Epithelial cell of esophagus (primary cell): ENCODE results near the gene ASXL1.

ENCODE experiments used
- DNase-seq: peaks from one replicate; pipeline ENCODE4 v3.0.0; 2010; ENCODE audit warnings: low read depth
- H3K4me3 ChIP-seq: 2 replicates; pipeline ENCODE4 v1.5.1; 2011; ENCODE audit warnings: mild to moderate bottlenecking, low read length, control low read depth
- CTCF ChIP-seq: IDR thresholded peaks from 2 replicates; pipeline ENCODE4 v1.5.1; 2011; ENCODE audit warnings: low read depth, mild to moderate bottlenecking, low read length, control low read depth, inconsistent platforms; ENCODE audit not compliant: insufficient read depth; ENCODE audit errors: missing control alignments

ASXL1 gene

GRCh38 chr20:32483351-32484224, 125.5 kb downstream of the ASXL1 start:
- DNase-seq, result peak; percentile 68
- TF ChIP-seq CTCF, result no peak
- peak overlapping the region; percentile 64 for H3K4me3 ChIP-seq

DNA sequence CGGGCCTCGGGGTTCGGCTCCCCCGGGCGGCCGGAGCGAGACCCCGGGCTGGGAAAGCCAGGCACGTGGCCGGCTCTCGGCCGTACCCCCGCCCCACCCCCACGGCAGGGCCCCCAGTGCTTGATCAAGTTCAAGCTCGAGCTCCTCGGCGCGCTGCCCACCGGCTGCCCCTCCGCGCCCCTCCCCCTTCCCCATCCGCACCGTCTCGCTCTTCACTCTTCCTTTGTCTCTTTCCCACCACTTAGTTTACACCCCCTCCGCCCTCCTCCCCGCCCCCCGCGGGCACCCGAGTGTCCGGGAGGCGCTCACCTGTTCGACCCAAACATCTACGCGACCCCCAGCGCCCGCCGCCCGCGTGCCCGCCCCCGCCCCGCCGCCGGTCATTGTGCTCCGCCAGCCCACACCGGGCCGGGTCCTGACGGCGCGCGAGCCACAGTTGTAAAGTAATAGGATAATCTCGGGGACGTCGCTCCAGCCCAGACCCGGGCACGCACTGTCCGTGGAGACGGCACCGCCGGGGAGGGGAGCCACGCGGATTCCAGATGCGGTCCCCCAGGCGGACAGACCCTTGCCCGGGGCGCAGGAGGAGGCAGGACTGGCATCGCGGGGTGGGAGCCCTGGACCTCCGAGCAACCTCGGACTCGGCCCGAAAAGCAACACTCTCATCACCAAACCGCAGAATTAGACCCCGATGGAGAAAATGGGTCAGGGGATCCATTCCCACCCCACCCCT, 126.3 kb downstream of the ASXL1 start:
- TF ChIP-seq CTCF, result no peak
- peak overlapping the region; percentile 64 for H3K4me3 ChIP-seq
- no peak for DNase-seq

GRCh38 chr20:32484958-32485769, 127.0 kb downstream of the ASXL1 start:
- peak; percentile 88 for TF ChIP-seq CTCF
- DNase-seq, result peak; percentile 72
- peak overlapping the region; percentile 64 for H3K4me3 ChIP-seq

DNA sequence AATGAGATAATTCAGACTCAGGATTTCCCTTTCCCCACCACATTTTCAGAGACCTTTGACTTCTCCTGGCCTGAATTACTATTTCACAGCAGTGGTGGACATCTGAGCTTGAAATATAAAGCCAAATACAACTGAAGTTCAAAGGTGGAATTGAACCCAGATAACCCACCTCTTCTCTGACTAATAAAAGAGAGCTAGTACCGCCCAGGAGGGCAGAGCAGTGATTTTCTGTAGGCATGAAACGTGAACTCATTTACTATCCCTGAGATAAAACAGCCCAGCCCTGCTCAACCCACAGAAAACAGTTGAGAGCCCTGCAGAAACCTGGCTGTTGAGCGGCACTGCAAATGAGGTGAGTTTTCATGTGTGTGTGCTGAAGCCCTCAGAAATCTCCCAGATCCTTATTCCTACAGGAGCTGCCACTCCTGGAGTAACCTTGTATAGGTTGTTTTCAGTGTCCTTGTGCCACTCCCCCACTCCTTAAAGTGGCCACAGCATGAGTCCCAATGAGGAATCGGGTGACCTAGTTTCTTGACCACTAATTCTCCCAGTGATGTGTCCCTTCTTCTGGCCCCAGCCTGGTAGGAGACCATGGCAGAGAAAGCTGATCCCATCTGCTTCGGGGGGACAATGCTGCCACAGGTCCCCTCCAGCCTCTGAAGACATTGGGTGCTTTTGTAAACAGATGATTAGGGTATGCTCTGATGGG, 127.8 kb downstream of the ASXL1 start:
- no peak for DNase-seq
- no peak for TF ChIP-seq CTCF
- H3K4me3 ChIP-seq, result no peak overlapping the region

DNA sequence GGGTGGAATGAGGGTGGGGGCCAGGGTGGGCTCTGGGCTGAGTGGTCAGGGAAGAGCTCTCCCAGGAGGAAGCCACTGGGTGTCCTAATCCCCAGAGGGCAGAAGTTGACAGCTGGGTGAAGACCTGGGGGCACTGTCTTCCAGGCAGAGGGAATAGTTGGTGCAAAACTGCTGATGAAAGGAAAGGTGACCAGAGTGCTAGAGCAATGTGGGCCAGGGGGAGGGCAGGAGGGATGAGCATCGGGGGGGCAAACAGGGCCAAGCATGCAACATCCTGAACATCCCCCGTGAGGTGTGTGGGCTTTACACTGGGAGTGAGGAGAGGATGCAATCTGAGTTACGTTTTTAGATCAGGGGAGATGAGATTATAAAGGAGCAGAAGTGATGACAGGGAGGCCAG, 129.2 kb downstream of the ASXL1 start:
- no peak for DNase-seq
- TF ChIP-seq CTCF, result no peak
- H3K4me3 ChIP-seq, result no peak overlapping the region
